SU-DHL-6 (cell line): ENCODE results near the gene FSIP1.

ENCODE experiments used
- H2AFZ ChIP-seq: fragments of 200-600 bp; sonication (generic); 2 replicates; pipeline ENCODE4 v1.6.1; 2014; ENCODE audit warnings: low read depth, mild to moderate bottlenecking, moderate library complexity, mixed read lengths, antibody characterized with exemption, low read length; ENCODE audit not compliant: severe bottlenecking
- H3F3A ChIP-seq: fragments of 200-600 bp; shearing (Covaris generic); 2 replicates; pipeline ENCODE4 v1.6.0; 2016; ENCODE audit warnings: antibody characterized with exemption, mild to moderate bottlenecking; ENCODE audit not compliant: insufficient read depth
- H3K27ac ChIP-seq: fragments of 200-600 bp; sonication (generic); 2 replicates; pipeline ENCODE4 v1.5.1; 2016; ENCODE audit warnings: low read depth, mild to moderate bottlenecking, low read length, moderate library complexity, mixed read lengths
- H3K27me3 ChIP-seq: fragments of 200-600 bp; sonication (generic), shearing (Covaris generic); 2 replicates; pipeline ENCODE4 v1.6.0; 2014; ENCODE audit warnings: mild to moderate bottlenecking, low read length
- H3K36me3 ChIP-seq: fragments of 200-600 bp; sonication (generic); 2 replicates; pipeline ENCODE4 v1.6.1; 2014; ENCODE audit warnings: mild to moderate bottlenecking, low read length, mixed read lengths
- H3K4me2 ChIP-seq: fragments of 300-600, 200-600 bp; shearing (Covaris generic), sonication (generic); 2 replicates; pipeline ENCODE4 v1.6.0; 2014; ENCODE audit warnings: low read length, low read depth, mild to moderate bottlenecking; ENCODE audit not compliant: poor library complexity, severe bottlenecking
- H3K4me3 ChIP-seq: fragments of 200-600 bp; sonication (generic); 2 replicates; pipeline ENCODE4 v1.5.1; 2014; ENCODE audit warnings: antibody characterized with exemption, low read length, mild to moderate bottlenecking, mixed read lengths; ENCODE audit not compliant: insufficient read depth, poor library complexity, severe bottlenecking
- H3K79me2 ChIP-seq: fragments of 200-600 bp; sonication (generic); 2 replicates; pipeline ENCODE4 v1.6.1; 2014; ENCODE audit warnings: mild to moderate bottlenecking, low read length, moderate library complexity; ENCODE audit not compliant: insufficient read depth
- H3K9ac ChIP-seq: fragments of 200-600 bp; sonication (generic); 2 replicates; pipeline ENCODE4 v1.7.0; 2014; ENCODE audit warnings: mild to moderate bottlenecking, low read length
- H3K9me2 ChIP-seq: fragments of 200-600 bp; sonication (generic); replicated peaks from 2 replicates; pipeline ENCODE4 v1.6.1; 2014; ENCODE audit warnings: low read length; ENCODE audit not compliant: insufficient read depth
- H3K9me3 ChIP-seq: fragments of 200-600 bp; sonication (generic); 2 replicates; pipeline ENCODE4 v1.6.1; 2014; ENCODE audit warnings: low read length, mixed read lengths; ENCODE audit not compliant: insufficient read depth
- H4K20me1 ChIP-seq: fragments of 200-600 bp; sonication (generic); 2 replicates; pipeline ENCODE4 v1.6.1; 2014; ENCODE audit warnings: low read depth, mild to moderate bottlenecking, antibody characterized with exemption, low read length, moderate library complexity, mixed read lengths
- EZH2phosphoT487 ChIP-seq: fragments of 200-600 bp; sonication (generic), shearing (Covaris generic); conservative IDR thresholded peaks from 2 replicates; pipeline ENCODE4 v1.6.1; 2018; ENCODE audit warnings: mild to moderate bottlenecking, antibody characterized with exemption, low read length, moderate library complexity, mixed read lengths
- TF ChIP-seq, protein P1 (sequence below): fragments of 200-600 bp; sonication (generic); IDR thresholded peaks from one replicate; pipeline ENCODE4 v1.5.1; 2017; ENCODE audit warnings: antibody characterized with exemption, mild to moderate bottlenecking, low read length, moderate library complexity; ENCODE audit not compliant: insufficient read depth, poor library complexity, severe bottlenecking

The FSIP1 gene

GRCh38 chr15:39552556-39552955 is 230.1 kb downstream of the FSIP1 start:
- Histone ChIP-seq H2AFZ (no peak overlapping the region), H3K9me2 (no peaks in the 10 kb centered on the region), H3F3A (no peaks in the 10 kb centered on the region), H4K20me1 (no peaks in the 10 kb centered on the region), H3K79me2 (no peaks in the 10 kb centered on the region), H3K4me2 (no peak overlapping the region), H3K9ac (no peak overlapping the region), H3K27ac (no peak overlapping the region), H3K36me3 (no peaks in the 10 kb centered on the region), H3K9me3 (no peaks in the 10 kb centered on the region), H3K27me3 (no peaks in the 10 kb centered on the region), H3K4me3 (no peak overlapping the region)
- no peak for TF ChIP-seq EZH2phosphoT487
- TF ChIP-seq, protein P1, sequence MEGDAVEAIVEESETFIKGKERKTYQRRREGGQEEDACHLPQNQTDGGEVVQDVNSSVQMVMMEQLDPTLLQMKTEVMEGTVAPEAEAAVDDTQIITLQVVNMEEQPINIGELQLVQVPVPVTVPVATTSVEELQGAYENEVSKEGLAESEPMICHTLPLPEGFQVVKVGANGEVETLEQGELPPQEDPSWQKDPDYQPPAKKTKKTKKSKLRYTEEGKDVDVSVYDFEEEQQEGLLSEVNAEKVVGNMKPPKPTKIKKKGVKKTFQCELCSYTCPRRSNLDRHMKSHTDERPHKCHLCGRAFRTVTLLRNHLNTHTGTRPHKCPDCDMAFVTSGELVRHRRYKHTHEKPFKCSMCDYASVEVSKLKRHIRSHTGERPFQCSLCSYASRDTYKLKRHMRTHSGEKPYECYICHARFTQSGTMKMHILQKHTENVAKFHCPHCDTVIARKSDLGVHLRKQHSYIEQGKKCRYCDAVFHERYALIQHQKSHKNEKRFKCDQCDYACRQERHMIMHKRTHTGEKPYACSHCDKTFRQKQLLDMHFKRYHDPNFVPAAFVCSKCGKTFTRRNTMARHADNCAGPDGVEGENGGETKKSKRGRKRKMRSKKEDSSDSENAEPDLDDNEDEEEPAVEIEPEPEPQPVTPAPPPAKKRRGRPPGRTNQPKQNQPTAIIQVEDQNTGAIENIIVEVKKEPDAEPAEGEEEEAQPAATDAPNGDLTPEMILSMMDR: no peak

DNA sequence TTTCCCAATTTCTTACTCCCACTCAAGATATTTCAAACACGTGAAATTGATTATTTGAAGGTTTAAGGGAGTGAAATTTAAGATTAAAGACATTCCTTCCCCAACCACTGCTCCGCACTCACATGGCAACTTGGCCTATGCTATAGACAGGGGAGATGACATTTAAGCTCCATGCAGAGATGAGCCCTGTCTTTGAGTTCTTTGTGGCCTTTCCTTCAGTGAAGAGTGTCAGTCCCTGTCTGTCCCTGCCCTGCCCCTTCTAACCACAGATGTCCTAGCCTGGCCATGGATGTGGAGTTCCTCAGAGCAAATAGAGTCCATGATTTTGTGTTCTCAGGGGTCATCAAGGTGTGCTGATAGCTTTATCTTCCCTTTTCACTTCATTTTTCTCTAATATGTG is 231.2 kb downstream of the FSIP1 start:
- Histone ChIP-seq H3K4me3 (no peak overlapping the region), H3K36me3 (no peaks in the 10 kb centered on the region), H3K27me3 (no peaks in the 10 kb centered on the region), H3K79me2 (no peaks in the 10 kb centered on the region), H2AFZ (no peak overlapping the region), H3F3A (no peaks in the 10 kb centered on the region), H3K9ac (no peak overlapping the region), H3K9me2 (no peaks in the 10 kb centered on the region), H3K4me2 (no peak overlapping the region), H3K27ac (no peak overlapping the region), H3K9me3 (no peaks in the 10 kb centered on the region), H4K20me1 (no peaks in the 10 kb centered on the region)
- TF ChIP-seq, protein P1: no peak
- TF ChIP-seq EZH2phosphoT487: no peak
